Omental fat pad (tissue), 4 donors: ENCODE measurements around the gene OSBPL6. TPM values are rescaled to one million over a fixed set of nuclear protein-coding genes. Genes with fewer than 3 reads are reported as not detected.
"Not testable (repeated sequence)": the region's sequence is repeated elsewhere in the genome, so short reads cannot be mapped to it uniquely, and the experiment has no call there.

Experiments
- ATAC-seq: fragments of 150-250 bp; one replicate; pipeline ENCODE4 v1.9.1; 2016; ENCODE audit warnings: mild to moderate bottlenecking, moderate library complexity; ENCODE audit not compliant: low FRiP score
- DNase-seq: peaks from one replicate; pipeline ENCODE4 v3.0.0-alpha.2; 2019; ENCODE audit warnings: low spot score
- CTCF ChIP-seq, 3 donors: fragments of 450-650 bp; IDR thresholded peaks; one replicate each; pipeline ENCODE4 v1.5.1; 2016 to 2017; ENCODE audit warnings: antibody characterized with exemption in 3 of 3, mild to moderate bottlenecking in 3 of 3, moderate library complexity in 2 of 3
- total RNA-seq, 4 donors: library from RNA; depleted of rRNA; stranded (reverse); fragments of >200 nt; gene quantifications; one replicate each; pipeline ENCODE4 v1.1.0, GENCODE V29; 2016

OSBPL6 gene
- total RNA-seq, 4 donors from 2014 or later = 1.1 to 2.0 (median 1.6) TPM

DNA sequence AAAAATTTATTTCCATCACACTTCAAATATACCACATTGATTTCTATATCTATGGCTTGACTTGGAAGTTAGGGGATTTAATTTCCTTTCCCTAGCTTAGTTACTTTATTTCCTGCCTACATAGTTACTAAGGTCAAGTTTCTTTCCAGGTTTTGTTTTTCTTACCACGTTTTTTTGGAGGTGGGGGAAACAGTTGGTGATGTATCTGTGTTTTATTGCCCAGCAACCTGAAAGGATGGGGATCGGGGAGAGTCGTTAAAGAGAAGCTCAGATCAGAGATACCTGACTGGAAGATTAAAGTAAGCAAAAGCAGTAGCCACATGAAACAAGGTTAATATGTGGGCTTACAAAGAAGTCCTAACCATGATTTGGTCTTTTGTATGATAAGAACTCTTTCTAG, 127.8 kb downstream of the OSBPL6 start:
- no peak for TF ChIP-seq CTCF (IDR thresholded peaks at IDR 0.05)
- ATAC-seq (no peak), DNase-seq (no peak)

DNA sequence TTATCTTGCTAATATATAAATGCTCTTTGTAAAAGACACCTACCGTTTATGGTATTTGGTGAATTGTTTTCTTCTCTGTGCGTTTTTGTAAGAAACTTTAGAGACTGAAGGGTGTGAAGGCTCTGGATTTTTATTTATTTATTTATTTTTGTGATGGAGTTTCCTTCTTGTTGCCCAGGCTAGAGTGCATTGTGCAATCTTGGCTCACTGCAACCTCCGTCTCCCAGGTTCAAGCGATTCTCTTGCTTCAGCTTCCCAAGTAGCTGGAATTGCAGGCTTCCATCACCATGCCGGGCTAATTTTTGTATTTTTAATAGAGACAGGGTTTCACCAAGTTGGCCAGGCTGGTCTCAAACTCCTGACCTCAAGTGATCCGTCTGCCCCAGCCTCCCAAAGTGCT, 129.0 kb downstream of the OSBPL6 start:
- not testable (repeated sequence) for ATAC-seq, DNase-seq

DNA sequence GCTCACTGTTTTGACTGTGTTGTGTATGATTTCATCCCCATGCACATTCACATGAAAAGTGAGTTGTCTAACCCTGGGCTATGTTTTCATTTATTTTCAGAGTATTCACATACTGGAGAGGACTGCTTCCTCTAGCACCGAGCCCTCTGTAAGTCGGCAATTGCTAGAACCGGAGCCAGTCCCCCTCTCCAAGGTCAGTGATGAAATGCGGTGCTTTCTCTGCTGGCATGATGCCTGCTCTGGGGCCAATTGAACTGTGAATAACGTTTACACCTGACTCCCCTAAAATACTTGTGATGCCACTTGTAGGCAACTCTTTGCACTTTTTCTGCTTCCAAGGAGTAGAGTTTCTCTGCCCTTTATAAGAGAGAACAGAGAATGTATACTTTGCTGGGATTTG, 129.8 kb downstream of the OSBPL6 start:
- DNase-seq (no peak), ATAC-seq (peak; percentile 41)
- no peak for TF ChIP-seq CTCF (IDR thresholded peaks at IDR 0.05)

- ATAC-seq (no peak), DNase-seq (no peak)
- no peak for TF ChIP-seq CTCF (IDR thresholded peaks at IDR 0.05)
These were observed 131.0 kb downstream of the OSBPL6 start for GRCh38 chr2:178325268-178325667.

DNA sequence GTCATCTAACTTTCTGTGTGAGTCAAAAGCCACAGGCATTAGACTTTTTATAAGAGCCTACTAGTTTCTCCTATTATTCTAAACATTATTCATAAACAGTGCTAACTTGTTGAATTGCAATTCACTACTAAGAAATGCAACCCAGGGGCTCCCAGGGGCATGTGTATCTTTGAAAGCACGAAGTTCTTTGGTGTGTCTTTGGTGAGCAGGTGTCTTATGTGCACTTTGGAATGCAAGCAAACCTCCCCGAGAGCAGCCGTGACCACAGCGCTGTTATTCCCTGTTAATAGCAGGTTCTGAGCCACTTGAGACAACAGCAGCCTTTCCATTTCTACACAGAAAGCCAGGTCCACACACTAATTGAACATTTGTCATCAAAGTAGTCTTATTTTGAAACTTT, 133.2 kb downstream of the OSBPL6 start:
- ATAC-seq = no peak
- DNase-seq = no peak
- no peak for TF ChIP-seq CTCF (IDR thresholded peaks at IDR 0.05)

DNA sequence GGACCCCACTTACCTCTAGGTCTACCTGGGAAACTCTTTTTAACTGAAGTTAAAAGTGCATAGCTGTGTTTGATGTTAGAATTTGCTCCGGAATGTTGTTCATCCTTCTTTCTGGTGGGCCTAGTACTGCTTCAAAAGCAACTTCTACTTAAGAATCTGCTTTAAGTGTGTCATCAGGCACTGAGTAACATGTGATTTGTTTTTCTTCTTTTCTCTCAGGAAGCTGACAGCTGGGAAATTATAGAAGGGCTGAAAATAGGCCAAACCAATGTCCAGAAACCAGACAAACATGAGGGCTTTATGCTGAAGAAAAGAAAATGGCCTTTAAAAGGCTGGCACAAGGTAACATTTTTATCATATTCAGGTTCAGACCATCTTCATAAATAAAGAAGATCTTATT, 133.7 kb downstream of the OSBPL6 start:
- ATAC-seq (no peak), DNase-seq (no peak)
- TF ChIP-seq CTCF (IDR thresholded peaks at IDR 0.05) = no peak

DNA sequence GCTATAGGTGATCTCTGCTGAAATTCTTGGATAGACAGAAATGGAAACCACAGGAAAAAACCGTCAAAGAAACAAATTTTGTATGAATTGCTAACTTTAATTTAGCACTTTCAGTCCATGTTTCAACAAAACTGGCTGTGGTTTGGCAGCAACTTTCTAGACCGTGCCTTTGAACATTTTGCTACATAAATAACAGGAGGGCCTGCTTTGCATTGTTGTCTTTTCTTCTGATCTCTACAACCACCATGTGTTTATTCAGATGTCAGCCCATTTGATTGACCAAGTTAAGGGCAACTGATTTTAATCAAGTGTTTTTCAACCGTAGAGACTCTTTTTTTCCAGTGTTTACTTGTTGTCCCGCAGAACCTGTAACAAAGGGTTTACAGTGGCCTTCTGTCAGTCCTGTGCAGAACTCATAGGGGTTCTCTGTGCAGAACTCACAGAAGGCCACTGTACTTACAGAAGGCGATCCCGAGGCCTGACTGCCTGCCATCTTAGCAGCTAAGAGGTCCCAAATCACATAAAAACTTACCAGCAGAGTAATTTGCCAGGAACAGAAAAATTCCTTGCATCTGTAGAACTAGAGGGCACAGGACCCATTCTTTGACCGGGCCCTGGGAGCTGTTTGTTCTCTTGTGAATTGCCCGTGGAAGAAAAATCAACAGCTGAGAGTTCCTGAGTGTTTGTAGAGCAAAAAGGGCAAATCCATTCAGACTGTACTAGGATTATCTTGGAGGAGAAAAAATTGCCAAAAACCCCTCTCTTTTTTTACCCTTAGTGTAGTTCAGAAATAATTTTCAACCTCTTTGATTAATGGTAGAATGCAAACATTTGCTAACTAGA, 136.1 kb downstream of the OSBPL6 start:
- no peak for DNase-seq
- TF ChIP-seq CTCF (IDR thresholded peaks at IDR 0.05) = no peak
- no peak for ATAC-seq
